Measurements from ENCODE around the gene EYA4. TPM values are rescaled to one million over a fixed set of nuclear protein-coding genes. Genes with fewer than 3 reads are reported as not detected.
A peak's percentile ranks its signal among the peaks of the same experiment; 100 is the strongest.

EYA4 gene
- total RNA-seq, 1 experiment from 2014 or later, result 0.24 TPM

GRCh38 chr6:133243723-133244305 is 2.7 kb downstream of the EYA4 start:
- H3K27ac Mint-ChIP-seq, result no peak overlapping the region
- DNase-seq (ENCODE audit: low spot score) (no peak), ATAC-seq (no peak)
- POLR2A ChIA-PET, result no interaction called here
- peaks cover 80% of the 10 kb centered on the region for H3K27me3 Mint-ChIP-seq (ENCODE audit: low read depth)
- peaks cover 49% of the 10 kb centered on the region for H3K4me1 Mint-ChIP-seq
- CTCF ChIA-PET, result interaction anchor here (0.6 kb wide), 1 partner anchor 446 kb away, joined by 3 read pairs; no protein-coding TSS in a partner anchor
- H3K4me3 Mint-ChIP-seq, result peak overlapping the region; percentile 76
- no peaks in the 10 kb centered on the region for H3K9me3 Mint-ChIP-seq
- H3K36me3 Mint-ChIP-seq, result no peaks in the 10 kb centered on the region
- TF ChIP-seq PREB (CRISPR knock-in tag; IDR thresholded peaks at IDR 0.05; ENCODE audit: borderline replicate concordance) (no peak), ZNF671 (CRISPR knock-in tag; IDR thresholded peaks at IDR 0.05) (no peak), E2F5 (CRISPR knock-in tag; IDR thresholded peaks at IDR 0.05) (no peak), EMX1 (CRISPR knock-in tag; IDR thresholded peaks at IDR 0.05) (no peak), USF1 (CRISPR knock-in tag; IDR thresholded peaks at IDR 0.05) (no peak)

GRCh38 chr6:133244519-133244918 is 3.4 kb downstream of the EYA4 start:
- no peak overlapping the region for H3K4me3 Mint-ChIP-seq
- DNase-seq (ENCODE audit: low spot score), result no peak
- ChIA-PET CTCF (no interaction called here), POLR2A (no interaction called here)
- TF ChIP-seq NFE2L1 (CRISPR knock-in tag; IDR thresholded peaks at IDR 0.05) (no peak), E2F1 (CRISPR knock-in tag; IDR thresholded peaks at IDR 0.05) (no peak), ZNF425 (CRISPR knock-in tag; conservative IDR thresholded peaks at IDR 0.05) (no peak), ZBTB21 (CRISPR knock-in tag; IDR thresholded peaks at IDR 0.05; ENCODE audit: borderline replicate concordance) (no peak)
- no peaks in the 10 kb centered on the region for H3K36me3 Mint-ChIP-seq
- H3K27ac Mint-ChIP-seq, result no peak overlapping the region
- no peaks in the 10 kb centered on the region for H3K9me3 Mint-ChIP-seq
- ATAC-seq, result no peak
- H3K27me3 Mint-ChIP-seq (ENCODE audit: low read depth), result peaks cover 79% of the 10 kb centered on the region
- H3K4me1 Mint-ChIP-seq, result peaks cover 51% of the 10 kb centered on the region

- ChIA-PET CTCF (no interaction called here), POLR2A (no interaction called here)
- Mint-ChIP-seq H3K4me1 (peaks cover 51% of the 10 kb centered on the region), H3K36me3 (no peaks in the 10 kb centered on the region), H3K9me3 (no peaks in the 10 kb centered on the region), H3K27ac (no peak overlapping the region), H3K27me3 (ENCODE audit: low read depth) (peaks cover 77% of the 10 kb centered on the region), H3K4me3 (no peak overlapping the region)
- ATAC-seq, result no peak
- no peak for TF ChIP-seq SMAD4 (CRISPR knock-in tag; IDR thresholded peaks at IDR 0.05)
- TF ChIP-seq JAZF1 (CRISPR knock-in tag; IDR thresholded peaks at IDR 0.05), result no peak
- no peak for TF ChIP-seq TEAD4 (CRISPR knock-in tag; IDR thresholded peaks at IDR 0.05)
- DNase-seq (ENCODE audit: low spot score), result no peak
These were observed 3.9 kb downstream of the EYA4 start for GRCh38 chr6:133245007-133245406.

- no peak for ATAC-seq
- H3K27ac Mint-ChIP-seq, result no peak overlapping the region
- H3K9me3 Mint-ChIP-seq, result no peaks in the 10 kb centered on the region
- ChIA-PET CTCF (no interaction called here), POLR2A (no interaction called here)
- no peaks in the 10 kb centered on the region for H3K36me3 Mint-ChIP-seq
- peaks cover 46% of the 10 kb centered on the region for H3K4me1 Mint-ChIP-seq
- no peak overlapping the region for H3K4me3 Mint-ChIP-seq
- peaks cover 73% of the 10 kb centered on the region for H3K27me3 Mint-ChIP-seq (ENCODE audit: low read depth)
- no peak for DNase-seq (ENCODE audit: low spot score)
- no peak for TF ChIP-seq ATF3 (CRISPR knock-in tag; conservative IDR thresholded peaks at IDR 0.05)
- no peak for TF ChIP-seq KAT7 (CRISPR knock-in tag; IDR thresholded peaks at IDR 0.05; ENCODE audit: borderline replicate concordance)
- TF ChIP-seq HMGA2 (CRISPR knock-in tag; IDR thresholded peaks at IDR 0.05), result no peak
- TF ChIP-seq PRRX2 (CRISPR knock-in tag; IDR thresholded peaks at IDR 0.05), result no peak
- no peak for TF ChIP-seq GTF2I (CRISPR knock-in tag; conservative IDR thresholded peaks at IDR 0.05)
- no peak for TF ChIP-seq CBFB (CRISPR knock-in tag; IDR thresholded peaks at IDR 0.05; ENCODE audit: low read depth)
- no peak for TF ChIP-seq CTCF (IDR thresholded peaks at IDR 0.05)
- no peak for TF ChIP-seq ETV6 (CRISPR knock-in tag; IDR thresholded peaks at IDR 0.05)
- no peak for TF ChIP-seq CREM (CRISPR knock-in tag; IDR thresholded peaks at IDR 0.05)
- no peak for TF ChIP-seq NFYB (CRISPR knock-in tag; conservative IDR thresholded peaks at IDR 0.05; ENCODE audit: low read depth)
- TF ChIP-seq TEAD4 (CRISPR knock-in tag; IDR thresholded peaks at IDR 0.05), result no peak
- no peak for TF ChIP-seq SMAD3 (CRISPR knock-in tag; IDR thresholded peaks at IDR 0.05; ENCODE audit: borderline replicate concordance)
These were observed 4.3 kb downstream of the EYA4 start for GRCh38 chr6:133245422-133245903.
